DND-41 (cell line): ENCODE results near the gene GPR82.
A peak's percentile ranks its signal among the peaks of the same experiment; 100 is the strongest.

ENCODE experiments used
- ATAC-seq: fragments of 200-7000 bp; cut with Tn5 transposase; 3 replicates; pipeline ENCODE4 v1.9.1; 2021; ENCODE audit warnings: low read depth; ENCODE audit not compliant: insufficient read depth
- DNase-seq: peaks from one replicate; pipeline ENCODE4 v3.0.0-alpha.2; 2020
- H2AFZ ChIP-seq: 2 replicates; pipeline ENCODE4 v1.6.0; 2012; ENCODE audit warnings: low read depth, low read length
- H3K27ac ChIP-seq: 2 replicates; pipeline ENCODE4 v1.5.1; 2012; ENCODE audit warnings: low read length, inconsistent platforms
- H3K27me3 ChIP-seq: fragments of 200-600 bp; sonication (generic); 2 replicates; pipeline ENCODE4 v1.6.0; 2012; ENCODE audit warnings: low read length, mild to moderate bottlenecking, inconsistent platforms; ENCODE audit not compliant: insufficient read depth, poor library complexity
- H3K36me3 ChIP-seq: 2 replicates; pipeline ENCODE4 v1.5.1; 2012; ENCODE audit warnings: low read length, inconsistent platforms; ENCODE audit not compliant: insufficient read depth
- H3K4me1 ChIP-seq: 2 replicates; pipeline ENCODE4 v1.5.1; 2012; ENCODE audit warnings: mild to moderate bottlenecking, low read length; ENCODE audit not compliant: insufficient read depth
- H3K4me2 ChIP-seq: 2 replicates; pipeline ENCODE4 v1.6.0; 2012; ENCODE audit warnings: mild to moderate bottlenecking, moderate library complexity, low read length, inconsistent platforms; ENCODE audit not compliant: insufficient read depth
- H3K4me3 ChIP-seq, 2 experiments: fragments of 200-600 bp in 1 of 2; shearing (Covaris generic) in 1 of 2; 2 replicates each; pipeline ENCODE4 v1.5.1; 2012 to 2016; ENCODE audit warnings: inconsistent platforms in 2 of 2, low read length in 2 of 2, mild to moderate bottlenecking in 2 of 2, low read depth in 1 of 2, moderate library complexity in 1 of 2
- H3K79me2 ChIP-seq: 2 replicates; pipeline ENCODE4 v1.6.0; 2012; ENCODE audit warnings: low read length, inconsistent platforms; ENCODE audit not compliant: insufficient read depth
- H3K9ac ChIP-seq: 2 replicates; pipeline ENCODE4 v1.6.0; 2012; ENCODE audit warnings: low read depth, mild to moderate bottlenecking, inconsistent platforms, low read length, moderate library complexity
- H3K9me3 ChIP-seq: 2 replicates; pipeline ENCODE4 v1.5.1; 2012; ENCODE audit warnings: low read length, moderate library complexity, mild to moderate bottlenecking, inconsistent platforms; ENCODE audit not compliant: insufficient read depth, severe bottlenecking
- H4K20me1 ChIP-seq: 2 replicates; pipeline ENCODE4 v1.6.0; 2012; ENCODE audit warnings: low read length; ENCODE audit not compliant: insufficient read depth
- CTCF ChIP-seq: IDR thresholded peaks from 2 replicates; pipeline ENCODE4 v1.5.1; 2012; ENCODE audit warnings: borderline replicate concordance, low read length, moderate library complexity, mild to moderate bottlenecking; ENCODE audit not compliant: poor library complexity, severe bottlenecking; ENCODE audit errors: extremely low read depth
- EZH2 ChIP-seq: IDR thresholded peaks from 3 replicates; pipeline ENCODE4 v1.6.1; 2012; ENCODE audit warnings: borderline replicate concordance, low read depth, mild to moderate bottlenecking, moderate library complexity, low read length, inconsistent platforms; ENCODE audit not compliant: severe bottlenecking

GPR82 gene

GRCh38 chrX:41720125-41720779 lies 3.7 kb upstream of the GPR82 start:
- H3K9ac ChIP-seq, result no peak overlapping the region
- H4K20me1 ChIP-seq, result no peaks in the 10 kb centered on the region
- H3K9me3 ChIP-seq, result no peaks in the 10 kb centered on the region
- no peaks in the 10 kb centered on the region for H3K79me2 ChIP-seq
- TF ChIP-seq CTCF (no peak), EZH2 (no peak)
- H2AFZ ChIP-seq, result no peak overlapping the region
- H3K36me3 ChIP-seq, result peaks cover 24% of the 10 kb centered on the region
- no peak overlapping the region for H3K4me2 ChIP-seq
- no peak overlapping the region for H3K27ac ChIP-seq
- no peak overlapping the region for H3K4me3 ChIP-seq
- peak; percentile 98 for ATAC-seq
- no peaks in the 10 kb centered on the region for H3K27me3 ChIP-seq
- peak; percentile 70 for DNase-seq
- peaks cover 6% of the 10 kb centered on the region; the same call in 1 of the 2 replicates for H3K4me1 ChIP-seq

- Histone ChIP-seq H3K9ac (no peak overlapping the region), H3K27ac (no peak overlapping the region), H3K79me2 (no peaks in the 10 kb centered on the region), H3K36me3 (peaks cover 24% of the 10 kb centered on the region), H3K4me2 (no peak overlapping the region), H3K4me1 (peaks cover 6% of the 10 kb centered on the region; the same call in 1 of the 2 replicates), H3K4me3 (no peak overlapping the region), H2AFZ (no peak overlapping the region), H4K20me1 (no peaks in the 10 kb centered on the region), H3K27me3 (no peaks in the 10 kb centered on the region), H3K9me3 (no peaks in the 10 kb centered on the region)
- ATAC-seq (no peak), DNase-seq (no peak)
- TF ChIP-seq EZH2 (no peak), CTCF (no peak)
These were observed 2.4 kb upstream of the GPR82 start for GRCh38 chrX:41721590-41721989.

- no peak for ATAC-seq
- no peaks in the 10 kb centered on the region for H3K27me3 ChIP-seq
- H3K9ac ChIP-seq, result no peak overlapping the region
These were observed 1.8 kb upstream of the GPR82 start for GRCh38 chrX:41722214-41722613.

More at GRCh38 chrX:41722214-41722613, 1.8 kb upstream of the GPR82 start:
- Histone ChIP-seq H3K27ac (no peak overlapping the region), H3K4me2 (no peak overlapping the region), H2AFZ (no peak overlapping the region), H3K4me3 (no peak overlapping the region), H3K9me3 (no peaks in the 10 kb centered on the region), H3K79me2 (no peaks in the 10 kb centered on the region), H4K20me1 (no peaks in the 10 kb centered on the region), H3K36me3 (peaks cover 24% of the 10 kb centered on the region), H3K4me1 (peaks cover 6% of the 10 kb centered on the region; the same call in 1 of the 2 replicates)
- DNase-seq, result no peak
- TF ChIP-seq EZH2 (no peak), CTCF (no peak)
